Dedifferentiated amniotic fluid mesenchymal stem cell (primary cell): ENCODE results near the gene RGL1.

ENCODE experiments used
- DNase-seq: peaks from one replicate; pipeline ENCODE4 v3.0.0-alpha.2; 2016; ENCODE audit errors: extremely low spot score

RGL1 gene

GRCh38 chr1:183956559-183957188 lies 151.8 kb downstream of the RGL1 start:
- DNase-seq = peak; percentile 62

DNA sequence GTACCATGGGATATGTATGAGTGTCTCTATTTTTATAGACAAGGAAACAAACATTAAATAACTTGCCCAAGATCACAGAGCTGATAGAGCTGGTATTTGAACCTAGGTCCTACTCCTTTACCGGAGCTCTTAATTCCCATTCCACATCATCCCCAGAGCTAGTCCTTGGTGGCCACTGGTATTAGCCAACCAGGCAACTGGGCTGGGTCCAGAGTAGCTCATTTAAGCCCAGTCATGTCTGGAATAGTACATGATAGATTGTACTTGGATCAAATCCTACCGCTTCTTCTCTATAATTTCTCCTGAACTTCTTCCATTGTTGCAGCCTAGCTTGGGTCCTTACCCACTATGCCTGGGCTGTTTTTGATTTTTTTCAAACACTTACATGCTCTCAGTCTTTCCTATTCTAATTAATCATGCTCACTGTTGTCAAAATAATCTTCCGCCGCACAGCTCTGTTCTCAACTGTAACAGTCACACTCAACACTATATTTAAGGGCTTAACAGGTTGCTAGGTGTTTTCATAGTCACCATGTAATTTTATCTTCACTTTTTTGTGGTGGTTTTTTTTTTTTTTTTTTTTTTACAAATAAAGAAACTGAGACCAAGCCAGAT lies 152.4 kb downstream of the RGL1 start:
- no peak for DNase-seq

DNA sequence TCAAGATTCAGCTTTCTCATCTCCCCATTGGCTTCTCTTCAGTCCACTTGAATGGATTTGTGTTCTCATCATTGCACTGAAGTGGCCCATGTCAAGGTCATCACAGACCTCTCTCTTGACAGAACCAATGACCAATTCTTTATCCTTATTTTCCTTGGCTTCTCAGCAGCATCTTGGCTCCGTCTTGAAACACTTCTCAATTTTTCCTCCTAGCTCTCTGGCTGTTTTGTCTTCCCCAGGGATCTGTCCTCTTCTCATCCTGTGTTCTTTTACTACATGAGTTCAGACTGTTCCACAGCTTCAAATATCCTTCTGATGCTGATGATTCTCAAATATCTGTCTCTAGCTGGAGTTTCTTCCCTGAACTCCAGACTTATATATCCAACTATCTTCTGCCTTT lies 154.0 kb downstream of the RGL1 start:
- DNase-seq = no peak

GRCh38 chr1:183961132-183961531 lies 156.2 kb downstream of the RGL1 start:
- DNase-seq = no peak

DNA sequence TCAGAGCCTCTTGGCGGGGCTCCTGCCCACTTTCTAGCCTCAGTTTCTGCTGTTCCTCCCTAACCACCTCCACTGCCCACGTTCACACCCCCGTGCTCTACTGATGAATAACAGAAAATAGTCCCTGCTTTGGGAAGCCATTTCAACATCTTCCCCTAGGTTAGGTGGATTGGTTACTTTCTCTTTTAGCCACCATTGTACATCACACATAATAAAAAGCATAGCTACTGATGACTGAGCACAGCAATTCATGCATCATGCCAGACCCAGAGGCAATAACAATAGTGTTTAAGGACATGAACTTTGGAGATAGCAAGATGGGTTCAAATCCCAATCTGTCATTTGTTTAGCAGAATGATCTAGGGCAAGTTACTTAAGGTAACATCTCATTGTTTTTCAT lies 158.0 kb downstream of the RGL1 start:
- no peak for DNase-seq

- DNase-seq = no peak
Measured at GRCh38 chr1:183965726-183966125, 160.8 kb downstream of the RGL1 start.

DNA sequence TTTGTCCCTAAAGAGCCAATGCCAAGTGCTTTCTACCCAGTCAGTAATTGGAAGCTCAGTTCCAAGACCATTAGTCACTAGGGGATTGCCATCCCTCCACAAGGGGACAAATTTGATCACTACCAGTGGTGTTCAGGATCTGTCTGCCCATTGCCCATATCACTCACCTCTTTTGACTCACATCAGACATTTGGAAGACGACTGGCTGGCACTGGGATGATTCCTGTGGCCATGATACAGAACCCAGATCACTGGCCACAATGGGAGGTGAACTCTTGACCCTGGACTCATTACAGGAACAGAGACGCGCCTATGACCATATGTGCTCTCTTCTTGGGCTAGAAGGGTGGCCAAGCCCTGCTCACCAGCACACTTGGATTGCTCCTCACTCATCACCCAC lies 161.6 kb downstream of the RGL1 start:
- DNase-seq = no peak

DNA sequence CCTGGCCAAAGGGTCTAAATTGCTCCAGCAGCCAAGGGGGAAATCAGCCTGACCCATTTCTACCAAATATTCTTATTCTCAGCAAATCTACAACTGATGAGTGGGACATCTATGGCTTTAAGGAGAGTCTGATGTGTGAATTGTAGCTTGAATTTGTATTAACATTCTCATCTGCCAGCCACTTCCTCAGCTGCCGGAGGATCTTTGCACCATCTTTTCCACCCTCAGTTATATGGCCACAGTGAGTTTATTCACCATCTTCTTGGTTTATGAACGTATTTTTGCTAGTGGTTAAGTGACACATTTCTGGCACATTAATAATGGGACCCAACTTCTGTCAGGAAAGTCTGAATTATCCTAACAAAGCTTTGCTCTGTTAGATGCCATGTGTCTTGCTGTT lies 163.0 kb downstream of the RGL1 start:
- DNase-seq = no peak

- DNase-seq = no peak
Measured at GRCh38 chr1:183968386-183968785, 163.5 kb downstream of the RGL1 start.

- no peak for DNase-seq
Measured at GRCh38 chr1:183970516-183971300, 165.8 kb downstream of the RGL1 start.

GRCh38 chr1:183975651-183976050 lies 170.7 kb downstream of the RGL1 start:
- DNase-seq = no peak

DNA sequence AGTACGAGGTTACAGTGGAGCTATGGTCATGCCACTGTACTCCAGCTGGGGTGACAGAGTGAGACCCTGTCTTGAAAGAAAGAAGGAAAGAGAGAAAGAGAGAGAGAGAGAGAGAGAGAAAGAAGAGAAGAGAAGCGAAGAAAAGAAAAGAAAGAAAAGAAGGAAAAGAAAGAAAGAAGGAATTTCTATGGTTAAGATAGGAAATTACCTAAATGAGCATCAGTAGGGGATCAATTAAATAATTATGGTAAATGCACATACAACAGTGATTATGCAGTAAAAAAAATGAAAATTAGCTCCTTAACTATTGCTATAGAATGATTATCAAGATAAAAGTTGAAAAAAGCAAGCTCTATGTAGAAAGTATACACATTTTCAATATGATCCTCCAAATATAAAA lies 172.8 kb downstream of the RGL1 start:
- no peak for DNase-seq
